A172 (cell line): ENCODE results near the gene TTC7B. TPM values are rescaled to one million over a fixed set of nuclear protein-coding genes. Genes with fewer than 3 reads are reported as not detected.

Experiments
- DNase-seq: peaks from one replicate; pipeline ENCODE4 v3.0.0-alpha.2; 2015; ENCODE audit warnings: low spot score
- total RNA-seq: library from RNA; depleted of rRNA; stranded (reverse); fragments of >200 nt; shearing (Covaris generic); gene quantifications from 2 replicates; pipeline ENCODE4 v1.2.3, GENCODE V29; 2014

TTC7B gene
- total RNA-seq, 1 experiment from 2014 or later: 40.2 TPM

DNA sequence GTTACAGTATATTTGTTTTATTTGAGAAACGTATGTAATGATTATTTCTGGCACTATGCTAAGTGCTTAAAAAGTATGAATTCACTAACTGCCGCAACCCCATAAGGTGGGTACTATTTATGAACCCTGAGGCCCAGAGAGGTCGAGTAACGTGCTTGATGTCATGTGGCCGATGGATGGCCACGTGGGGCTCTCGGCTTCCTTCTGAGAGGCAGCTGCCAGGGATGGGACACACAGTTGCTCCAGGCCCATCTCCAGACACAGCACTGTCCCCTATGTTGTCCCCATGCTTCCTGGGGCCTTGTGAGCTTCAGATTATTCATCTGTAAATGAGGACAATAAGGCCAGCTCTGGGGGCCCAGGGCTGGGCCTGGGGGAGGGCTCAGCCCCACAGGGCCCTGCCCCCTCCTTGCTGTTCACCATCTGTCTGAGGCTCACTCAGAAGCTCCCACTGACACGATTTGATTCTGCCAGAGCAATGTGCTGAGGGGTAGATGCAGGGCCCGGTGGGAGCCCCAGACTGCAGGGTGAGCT, 304.4 kb downstream of the TTC7B start:
- DNase-seq: no peak

DNA sequence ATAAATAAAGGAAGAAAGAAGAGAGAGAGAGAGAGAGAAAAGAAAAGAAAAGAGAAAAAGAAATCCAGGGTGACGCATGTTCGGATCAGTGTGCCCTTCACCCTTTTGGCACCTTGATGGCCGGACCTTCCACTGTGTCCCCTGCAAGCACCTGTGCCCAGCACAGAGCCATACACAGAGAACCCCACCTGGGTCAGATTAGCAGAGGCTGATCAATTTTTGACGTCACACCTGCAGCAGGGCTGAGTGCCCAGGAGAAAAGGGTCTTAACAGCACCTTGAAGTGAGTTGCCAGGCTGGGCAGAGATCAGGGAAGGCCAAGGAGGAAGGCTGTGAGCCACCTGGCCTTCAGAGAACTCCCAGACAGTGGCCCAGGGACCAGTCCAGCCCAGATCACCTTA, 305.0 kb downstream of the TTC7B start:
- no peak for DNase-seq

DNA sequence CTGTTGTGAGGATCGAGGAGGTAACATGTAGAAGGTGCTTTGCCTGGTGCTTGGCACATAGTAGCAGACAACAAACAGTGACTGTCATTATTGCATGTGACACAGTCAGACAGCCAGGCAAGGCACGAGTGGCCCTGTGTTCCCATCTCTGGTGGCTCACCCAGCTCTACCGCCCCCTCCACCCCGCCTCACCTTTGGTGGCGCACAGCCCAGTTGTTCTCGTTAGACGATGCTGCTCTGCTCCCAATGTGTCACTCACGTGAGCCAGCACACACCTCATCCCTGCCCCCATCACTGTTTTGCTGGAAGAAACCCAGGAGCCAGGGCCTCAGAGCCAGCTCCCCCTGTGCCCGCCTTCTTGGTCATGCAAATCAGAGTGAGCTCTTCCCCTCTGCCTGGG, 306.1 kb downstream of the TTC7B start:
- DNase-seq: no peak

DNA sequence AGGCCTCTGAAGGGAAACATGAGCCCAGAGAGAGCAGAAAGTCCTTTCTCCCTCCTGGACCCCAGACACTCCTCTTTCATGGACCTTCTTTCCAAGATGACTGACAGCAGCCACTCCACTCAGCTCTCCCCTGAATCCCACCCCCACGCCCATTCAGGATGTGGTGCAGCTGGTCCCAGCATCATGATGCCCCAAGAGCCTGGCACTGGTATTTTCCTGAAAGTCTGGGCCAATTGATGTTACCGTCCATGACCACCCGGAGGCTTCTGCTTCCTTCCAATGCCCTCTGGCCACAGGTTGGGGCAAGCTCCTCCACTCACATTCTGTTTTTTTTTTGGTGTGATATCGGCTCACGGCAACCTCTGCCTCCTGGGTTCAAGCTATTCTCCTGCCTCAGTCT, 306.8 kb downstream of the TTC7B start:
- DNase-seq: no peak

DNA sequence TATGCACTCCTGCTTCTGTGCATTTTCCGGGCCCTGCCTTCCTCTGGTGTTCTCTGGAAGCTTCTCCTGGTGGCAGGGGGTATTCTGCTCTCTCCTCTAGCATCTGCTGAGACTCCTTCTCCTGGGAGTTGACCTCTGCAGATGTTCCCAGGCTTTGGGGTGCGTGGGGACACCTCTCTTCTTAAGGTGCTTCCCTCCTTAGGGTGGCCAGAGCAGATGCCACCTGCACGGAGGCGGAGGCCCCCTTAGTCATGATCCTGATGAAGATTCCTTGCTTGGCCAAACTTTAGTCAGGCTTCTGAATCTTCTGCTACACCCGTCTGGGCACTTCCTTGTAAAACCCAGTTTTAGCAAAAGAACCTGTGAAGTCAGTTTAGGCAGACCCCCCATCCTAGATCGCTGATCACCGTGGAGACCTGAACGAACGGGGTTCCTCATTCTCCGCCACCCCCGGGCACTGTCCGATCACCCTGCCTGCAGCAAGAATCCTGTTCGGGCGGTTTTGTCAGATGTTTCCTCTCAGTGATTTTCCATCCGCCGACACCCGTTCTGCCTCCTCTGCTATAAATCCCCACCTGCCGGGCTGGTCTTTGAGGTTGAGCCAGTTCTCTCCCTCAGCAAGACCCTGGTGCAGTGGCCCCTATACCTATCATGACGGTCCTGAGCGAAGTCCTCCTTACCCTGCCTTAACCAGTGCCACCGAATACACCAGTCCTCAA, 307.5 kb downstream of the TTC7B start:
- no peak for DNase-seq

DNA sequence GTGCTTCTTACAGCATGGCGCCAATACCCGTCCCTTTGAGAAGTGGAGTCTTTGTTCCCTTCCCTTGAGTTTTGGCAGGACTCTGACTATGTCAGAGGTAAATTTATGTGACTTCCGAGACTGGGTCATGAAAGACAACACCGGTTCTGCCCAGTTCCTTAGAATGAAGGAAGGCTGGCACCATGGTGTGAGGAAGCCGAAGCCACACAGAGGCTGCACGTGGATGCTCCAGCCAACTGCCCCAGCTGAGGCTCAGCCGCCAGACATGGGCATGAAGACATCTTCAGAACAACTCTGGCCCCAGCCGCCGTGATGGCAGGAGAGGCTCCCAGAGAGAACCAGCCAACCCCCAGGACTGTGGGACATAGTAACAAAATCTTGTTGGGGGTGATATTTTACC, 308.2 kb downstream of the TTC7B start:
- DNase-seq: no peak

DNA sequence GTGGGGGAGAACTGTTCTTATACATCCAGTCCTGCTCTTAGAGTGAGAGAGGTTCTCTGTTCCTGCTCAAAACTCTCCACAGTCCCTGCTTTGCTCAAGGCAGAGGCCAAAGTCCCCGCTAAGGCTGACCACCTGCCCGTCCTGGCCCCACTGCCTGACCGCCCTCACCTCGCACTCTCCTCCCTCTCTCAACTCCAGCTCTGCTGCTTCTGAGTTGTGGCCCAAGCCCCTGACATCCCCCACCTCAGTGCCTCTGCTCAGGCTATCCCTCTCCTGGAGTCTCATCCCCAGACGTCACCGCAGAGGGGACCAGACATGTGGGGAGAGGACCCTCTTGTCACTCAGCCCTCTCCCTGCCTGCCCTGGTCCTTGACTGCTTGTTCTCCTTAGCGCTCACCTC, 308.8 kb downstream of the TTC7B start:
- no peak for DNase-seq

DNA sequence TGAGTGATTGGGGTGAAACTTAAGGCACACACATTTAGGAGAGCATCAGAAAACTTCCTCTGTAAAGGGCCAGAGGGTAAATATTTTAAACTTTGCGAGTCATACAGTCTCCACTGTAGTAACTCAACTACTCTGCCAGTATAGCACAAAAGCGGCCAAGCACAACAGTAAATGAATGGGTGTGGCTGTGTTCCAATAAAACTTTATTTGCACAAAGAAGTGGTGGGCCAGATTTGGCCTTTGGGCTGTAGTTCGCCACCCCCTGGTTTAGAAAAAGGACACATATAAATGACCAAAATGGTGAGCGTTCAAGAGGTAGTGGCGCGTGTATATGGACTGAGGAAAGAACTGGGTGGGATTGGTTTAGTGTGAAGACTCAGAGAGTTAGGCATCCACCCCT, 309.5 kb downstream of the TTC7B start:
- no peak for DNase-seq

DNA sequence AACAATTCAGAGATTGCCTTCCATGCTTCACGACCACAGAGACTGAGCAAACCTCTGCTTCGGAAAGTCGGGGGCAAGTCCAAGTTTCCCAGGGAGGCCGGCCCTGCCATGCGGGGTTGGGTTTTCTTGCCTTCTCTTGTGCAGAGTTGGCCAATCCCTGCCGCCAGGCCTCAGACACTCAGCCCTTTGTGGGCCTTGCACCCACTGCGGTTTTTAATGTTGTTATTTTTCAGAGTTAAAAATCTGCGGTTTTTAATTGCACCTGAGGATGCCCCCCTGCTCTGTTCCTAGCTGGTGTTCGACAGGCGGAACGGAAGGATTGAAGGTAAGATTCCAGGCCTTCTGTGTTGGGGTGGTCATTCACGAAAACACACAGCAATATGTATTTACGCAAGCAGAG, 310.7 kb downstream of the TTC7B start:
- DNase-seq: no peak

DNA sequence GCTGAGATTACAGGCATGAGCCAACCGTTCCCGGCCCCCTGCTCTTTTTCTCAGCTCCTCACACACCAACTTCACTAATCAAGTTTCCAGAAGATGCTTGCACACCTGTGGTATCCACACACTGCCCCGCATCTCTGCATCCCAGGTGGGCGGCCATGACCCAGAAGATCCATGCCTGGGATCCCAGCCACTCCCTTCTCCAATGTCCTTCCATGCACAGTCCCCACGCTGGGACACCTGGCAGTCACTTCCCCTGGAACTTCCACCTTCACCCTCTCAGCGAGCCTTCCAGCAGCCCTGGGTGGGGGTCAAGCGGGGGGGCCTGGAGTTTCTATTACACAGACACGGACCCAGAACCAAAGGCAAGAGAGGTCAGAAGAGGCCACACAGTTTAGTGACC, 311.6 kb downstream of the TTC7B start:
- DNase-seq: no peak

DNA sequence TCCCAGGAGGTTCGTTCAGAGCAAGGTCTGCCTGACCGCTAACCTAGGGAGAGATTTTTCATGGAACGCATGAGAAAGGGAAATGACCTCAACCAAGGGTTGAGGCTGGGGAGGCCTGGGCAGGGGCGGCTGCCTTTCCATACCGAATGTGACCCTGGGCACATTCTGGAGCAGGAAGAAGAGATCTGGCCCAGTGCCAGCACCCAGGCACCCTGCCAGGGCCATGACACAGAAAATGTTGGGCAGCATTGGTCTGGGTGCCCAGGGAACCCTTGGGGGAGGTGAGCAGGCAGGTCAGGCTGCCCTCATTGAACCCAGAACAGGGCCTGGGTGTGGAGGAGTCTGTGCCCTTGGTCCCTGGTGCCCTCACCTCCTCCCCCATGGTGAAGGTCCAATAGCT, 312.6 kb downstream of the TTC7B start:
- DNase-seq: no peak

DNA sequence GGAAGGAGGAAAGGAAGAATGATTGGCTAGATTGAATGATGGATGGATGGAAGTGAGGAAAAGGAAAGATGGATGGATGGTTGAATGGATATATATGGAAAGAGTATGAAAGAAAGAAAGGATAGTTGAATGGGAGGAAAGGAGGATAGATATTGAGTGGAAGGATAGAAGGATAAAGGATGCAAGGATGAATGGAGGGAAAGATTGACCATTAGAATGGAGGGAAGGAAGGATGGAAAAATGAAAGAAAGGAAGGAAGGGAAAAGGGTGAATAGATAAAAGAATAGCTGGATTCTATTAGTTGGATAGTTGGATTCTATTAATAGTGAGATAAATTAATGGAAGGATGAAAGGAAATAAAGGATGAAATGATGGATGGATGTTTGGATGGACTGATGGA, 313.5 kb downstream of the TTC7B start:
- no peak for DNase-seq

DNA sequence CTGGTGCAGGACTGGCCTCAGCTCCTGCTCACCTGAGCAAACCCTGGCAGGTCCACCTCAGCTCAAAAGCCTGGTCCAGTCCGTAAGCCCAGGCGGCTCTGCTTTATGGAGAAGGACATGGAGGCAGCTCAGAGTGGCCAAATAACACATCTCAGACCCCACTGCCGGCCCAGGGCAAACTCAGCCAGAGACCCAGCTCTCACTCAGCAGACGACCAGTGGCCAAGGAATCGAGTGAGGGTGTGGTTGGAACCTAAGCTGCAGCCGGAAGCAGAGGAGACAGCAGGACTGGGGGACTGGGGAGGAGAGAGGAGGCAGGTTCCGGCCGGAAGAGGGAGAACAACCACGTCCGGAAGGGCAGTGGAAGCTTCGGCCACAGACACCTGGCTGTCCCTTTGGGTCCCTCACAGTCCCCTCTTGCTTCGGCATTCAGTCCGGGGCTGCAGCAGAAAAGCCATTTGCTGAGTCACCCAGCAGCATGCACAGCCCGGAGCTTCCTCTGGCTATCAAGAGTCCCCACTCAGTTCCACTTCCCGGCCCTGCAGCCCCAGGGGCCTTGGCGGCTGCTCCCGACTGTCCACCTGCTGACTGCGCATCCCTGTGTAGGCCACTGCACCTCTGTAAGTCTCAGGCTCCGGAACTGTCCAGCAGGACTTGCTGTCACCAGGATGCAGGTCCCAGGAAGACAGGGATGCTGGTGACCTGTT, 315.4 kb downstream of the TTC7B start:
- DNase-seq: no peak

DNA sequence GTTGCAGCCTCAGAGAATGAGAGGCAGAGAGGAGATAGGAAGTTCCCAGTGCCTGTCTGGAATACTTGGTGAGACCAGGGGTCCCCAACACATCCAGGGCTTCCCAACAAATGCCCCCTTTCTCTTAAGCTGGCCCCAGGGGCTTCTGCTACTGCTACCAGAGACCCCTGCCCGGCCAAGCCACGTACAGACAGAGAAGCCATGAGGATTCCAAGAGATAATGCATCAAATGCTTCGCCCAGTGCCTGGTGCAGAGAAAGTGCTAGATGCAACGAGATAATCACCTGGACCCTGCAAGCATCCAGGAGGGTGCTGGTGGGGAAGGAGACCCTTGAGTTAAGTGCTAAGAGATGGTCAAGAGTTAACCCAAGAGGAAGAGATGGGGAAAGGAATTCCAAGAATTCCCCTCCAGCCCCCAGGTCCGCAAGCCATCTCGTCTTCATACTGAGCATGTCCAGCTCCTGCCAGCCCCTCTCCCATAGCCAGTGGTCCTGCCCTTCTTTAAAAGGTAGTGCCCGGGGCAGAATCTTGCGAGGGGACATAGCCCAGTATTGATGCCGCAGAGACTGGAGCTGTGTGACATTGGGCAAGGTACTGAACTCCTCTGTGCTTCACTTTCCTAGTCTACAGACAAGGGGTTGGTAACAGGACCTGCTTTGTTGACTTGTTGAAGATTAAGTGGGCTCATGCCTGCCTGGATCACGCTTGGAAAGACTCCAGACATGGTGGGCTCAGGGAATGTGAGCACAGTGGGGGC, 316.1 kb downstream of the TTC7B start:
- DNase-seq: no peak

DNA sequence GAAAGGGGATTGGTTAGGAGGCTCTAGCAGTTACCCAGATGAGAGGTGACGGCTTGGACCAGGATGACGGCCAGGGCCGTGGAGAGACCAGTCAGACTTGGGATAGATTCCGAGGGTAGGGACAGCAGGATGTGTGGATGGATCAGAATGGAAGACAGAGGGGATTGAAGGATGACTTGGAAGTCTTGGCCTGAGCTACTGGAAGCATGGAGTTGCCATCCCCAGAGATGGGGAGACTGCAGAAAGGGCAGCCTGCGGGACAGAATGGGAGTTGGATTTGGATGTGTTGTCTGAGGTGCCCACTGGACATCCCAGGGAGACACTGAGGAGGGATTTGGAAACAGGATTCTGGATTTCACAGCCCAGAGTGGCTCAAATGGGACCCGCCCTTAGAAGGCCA, 317.1 kb downstream of the TTC7B start:
- no peak for DNase-seq

DNA sequence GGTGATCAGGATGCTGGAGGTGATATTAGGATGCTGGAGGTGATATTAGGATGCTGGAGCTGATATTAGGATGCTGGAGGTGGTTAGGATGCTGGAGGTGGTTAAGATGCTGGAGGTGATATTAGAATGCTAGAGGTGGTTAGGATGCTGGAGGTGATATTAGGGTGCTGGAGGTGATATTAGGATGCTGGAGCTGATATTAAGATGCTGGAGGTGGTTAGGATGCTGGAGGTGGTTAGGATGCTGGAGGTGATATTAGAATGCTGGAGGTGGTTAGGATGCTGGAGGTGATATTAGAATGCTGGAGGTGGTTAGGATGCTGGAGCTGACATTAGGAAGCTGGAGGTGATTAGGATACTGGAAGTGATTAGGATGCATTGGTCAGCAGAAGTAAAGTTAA, 318.0 kb downstream of the TTC7B start:
- DNase-seq: no peak

DNA sequence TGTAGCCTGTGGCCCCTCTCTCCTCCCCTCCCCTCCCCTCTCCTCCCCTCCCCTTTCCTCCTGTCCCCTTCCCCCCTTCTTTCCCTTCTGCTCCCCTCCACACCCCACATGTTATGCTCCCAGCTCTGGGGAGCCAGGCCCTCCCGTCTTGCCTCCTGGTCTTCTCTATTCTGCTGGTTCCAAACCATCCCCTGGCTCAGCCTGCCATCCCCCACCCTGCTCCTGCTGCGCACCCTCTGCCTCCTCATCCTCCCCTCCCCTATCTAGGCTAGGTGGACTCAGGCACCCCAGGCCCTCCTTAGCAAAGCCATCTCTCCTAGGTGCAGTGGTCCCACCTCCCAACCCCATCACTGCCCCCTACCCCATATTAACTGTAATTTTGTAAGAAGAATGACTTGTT, 319.9 kb downstream of the TTC7B start:
- DNase-seq: no peak

DNA sequence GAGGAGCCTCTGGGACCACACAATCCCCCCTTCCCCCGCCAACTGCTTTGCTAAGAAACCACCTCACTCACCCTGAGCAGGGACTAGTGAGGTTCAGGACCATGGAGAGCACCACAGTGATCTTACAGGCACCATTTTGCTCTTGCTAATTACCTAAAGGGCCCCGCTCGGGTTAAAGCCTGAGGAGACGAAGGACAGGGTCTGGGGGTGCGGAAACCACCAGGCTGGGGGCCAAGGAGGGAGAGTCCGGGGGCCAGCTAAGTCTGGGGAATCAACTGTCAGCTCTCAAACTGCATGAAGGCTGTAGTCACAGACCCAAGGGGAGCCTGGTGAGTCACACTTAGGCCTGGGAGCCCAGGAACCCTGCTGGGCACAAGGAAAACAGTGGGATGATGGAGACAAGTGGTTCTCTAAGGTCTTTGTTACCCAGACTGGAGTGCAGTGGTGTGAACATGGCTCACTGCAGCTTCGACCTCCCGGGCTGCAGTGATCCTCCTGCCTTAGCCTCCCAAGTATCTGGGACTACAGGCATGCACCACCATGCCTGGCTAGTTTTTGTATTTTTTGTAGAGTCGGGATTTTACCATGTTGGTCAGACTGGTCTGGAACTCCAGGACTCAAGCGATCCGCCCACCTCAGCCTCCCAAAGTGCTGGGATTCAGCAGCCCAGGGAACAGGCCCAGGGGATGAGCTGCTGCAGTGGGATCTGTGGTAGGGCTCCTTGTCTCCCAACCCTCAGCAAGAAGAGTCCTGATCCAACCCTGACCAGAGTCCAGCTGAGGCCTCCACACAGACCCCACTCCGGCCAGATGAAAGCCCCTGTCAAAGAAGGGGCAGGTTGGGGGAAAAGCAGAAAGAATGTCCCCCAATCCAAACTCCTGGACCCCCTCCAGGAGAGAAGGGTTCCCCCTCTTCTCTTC, 320.6 kb downstream of the TTC7B start:
- peak; percentile 83 for DNase-seq

DNA sequence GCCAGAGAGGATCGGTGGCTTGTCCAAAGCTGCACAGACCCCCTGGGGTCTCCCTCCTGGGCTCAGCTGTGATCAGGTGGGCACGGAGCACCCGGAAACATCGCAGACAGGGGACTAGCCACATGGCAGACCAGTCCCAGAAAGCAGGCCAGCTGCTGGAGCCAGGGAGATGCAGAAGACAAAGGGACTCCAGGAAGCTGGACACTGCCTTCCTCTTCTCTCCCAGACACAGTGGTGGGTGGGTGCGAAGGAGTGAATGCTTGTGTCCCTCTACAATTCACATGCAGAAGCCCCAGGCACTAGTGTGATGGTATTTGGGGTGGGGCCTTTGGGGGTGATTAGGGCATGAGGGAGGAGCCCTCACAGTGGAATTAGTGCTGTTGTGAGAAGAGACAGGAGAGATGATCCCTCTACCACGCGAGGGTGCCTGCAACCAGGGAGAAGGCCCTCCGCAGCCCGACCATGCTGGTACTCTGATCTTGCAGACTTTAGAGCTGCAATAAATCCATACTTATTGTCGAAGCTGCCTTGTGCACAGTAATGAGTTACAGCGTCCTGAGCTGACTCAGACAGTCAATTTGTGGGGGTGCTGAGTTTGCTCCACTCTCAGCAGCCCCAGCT, 324.2 kb downstream of the TTC7B start:
- no peak for DNase-seq

DNA sequence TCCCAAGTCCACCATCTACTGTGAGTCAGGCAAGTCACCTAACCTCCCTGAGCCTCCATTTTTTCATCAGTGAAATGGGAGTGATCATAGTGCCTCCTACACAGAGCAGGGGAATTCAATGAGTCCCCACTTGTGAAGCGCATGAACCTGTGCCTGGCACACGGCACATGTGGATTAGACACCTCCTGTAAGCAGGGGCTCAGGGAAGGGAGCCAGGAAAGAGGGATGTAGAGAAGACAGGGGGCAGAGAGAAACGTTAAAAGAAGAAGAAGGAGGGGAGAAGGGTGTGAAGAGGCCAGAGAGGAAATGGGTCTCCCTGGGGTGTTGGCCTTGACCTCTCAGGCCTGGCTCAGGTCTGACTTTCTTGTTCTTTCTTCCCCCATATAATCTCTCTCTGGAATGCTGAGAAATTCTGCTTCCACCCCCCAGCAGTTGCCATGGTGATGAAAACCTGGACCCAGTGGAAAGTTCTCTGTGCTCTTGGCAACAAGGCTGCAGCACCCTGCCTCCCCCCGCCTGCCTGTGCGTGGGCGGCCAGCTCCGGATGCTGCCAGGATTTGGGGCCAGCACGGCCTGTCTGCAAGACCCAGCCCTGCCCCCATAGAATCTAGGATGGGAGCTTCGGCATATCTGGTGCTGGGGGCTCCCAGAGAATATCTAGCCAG, 324.9 kb downstream of the TTC7B start:
- DNase-seq: no peak

DNA sequence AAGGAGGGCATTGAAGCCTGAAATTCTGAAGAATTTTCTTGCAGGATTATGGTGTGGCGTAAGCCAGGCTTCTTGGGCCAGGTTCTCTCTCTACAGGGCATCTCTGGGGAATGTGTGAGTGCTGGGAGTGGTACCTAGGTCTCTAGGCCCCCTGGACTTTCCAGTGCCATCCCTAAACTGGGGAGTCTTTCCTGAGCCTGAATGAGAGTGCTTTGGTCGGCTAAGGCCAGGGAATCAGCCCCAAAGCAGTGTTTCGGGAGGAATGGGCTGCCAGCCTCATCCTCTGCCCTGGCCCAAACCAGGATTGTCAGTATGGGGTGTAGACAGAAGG, 325.5 kb downstream of the TTC7B start:
- no peak for DNase-seq
